Hematopoietic multipotent progenitor cell treated with erythropoietin and hydrocortisone succinate and interleukin-3 and kit ligand, for 6 days (in vitro differentiated cells): ENCODE results near the gene FBN2.

Experiments used
- DNase-seq: peaks from one replicate; pipeline ENCODE4 v3.0.0-alpha.2; 2015

Gene FBN2

GRCh38 chr5:128538000-128538249 lies at the start of gene FBN2:
TSS of gene FBN2 (minus strand) at chr5:128538245. CDS start at chr5:128537603, 642 bp downstream.
- no peak for DNase-seq

- no peak for DNase-seq
These were observed 49.2 kb upstream of the FBN2 start for GRCh38 chr5:128587275-128587674.

- no peak for DNase-seq
These were observed 48.8 kb upstream of the FBN2 start for GRCh38 chr5:128586848-128587247.

GRCh38 chr5:128579639-128580038 lies 41.6 kb upstream of the FBN2 start:
- no peak for DNase-seq

- DNase-seq = no peak
These were observed 41.0 kb upstream of the FBN2 start for GRCh38 chr5:128579093-128579492.

GRCh38 chr5:128574041-128574440 lies 36.0 kb upstream of the FBN2 start:
- DNase-seq = no peak

- DNase-seq = no peak
These were observed 34.9 kb upstream of the FBN2 start for GRCh38 chr5:128572930-128573319.

GRCh38 chr5:128572051-128572929 lies 34.2 kb upstream of the FBN2 start:
- DNase-seq = no peak

GRCh38 chr5:128566178-128566577 lies 28.1 kb upstream of the FBN2 start:
- no peak for DNase-seq

- DNase-seq = no peak
These were observed 21.6 kb upstream of the FBN2 start for GRCh38 chr5:128559300-128560297.

GRCh38 chr5:128553747-128554146 lies 15.7 kb upstream of the FBN2 start:
- DNase-seq = no peak

GRCh38 chr5:128551476-128551875 lies 13.4 kb upstream of the FBN2 start:
- DNase-seq = no peak

- DNase-seq = no peak
These were observed 11.5 kb upstream of the FBN2 start for GRCh38 chr5:128549496-128549895.

- DNase-seq = no peak
These were observed 8.7 kb upstream of the FBN2 start for GRCh38 chr5:128546658-128547281.

GRCh38 chr5:128541385-128541784 lies 3.3 kb upstream of the FBN2 start:
- DNase-seq = no peak

GRCh38 chr5:128539038-128539429 lies 989 bp upstream of the FBN2 start:
- no peak for DNase-seq

- DNase-seq = peak; percentile 43
These were observed 399 bp upstream of the FBN2 start for GRCh38 chr5:128538250-128539037.

GRCh38 chr5:128537221-128537999 lies 635 bp downstream of the FBN2 start:
- DNase-seq = peak; percentile 48

- DNase-seq = no peak
These were observed 1.5 kb downstream of the FBN2 start for GRCh38 chr5:128536254-128537220.

GRCh38 chr5:128535251-128535650 lies 2.8 kb downstream of the FBN2 start:
- no peak for DNase-seq

- DNase-seq = no peak
These were observed 3.3 kb downstream of the FBN2 start for GRCh38 chr5:128534726-128535125.
